M059J (cell line): ENCODE measurements around the gene DNAI7. TPM values are rescaled to one million over a fixed set of nuclear protein-coding genes. Genes with fewer than 3 reads are reported as not detected.
A peak's percentile ranks its signal among the peaks of the same experiment; 100 is the strongest.

Experiments
- DNase-seq: peaks from one replicate; pipeline ENCODE4 v3.0.0-alpha.2; 2012; ENCODE audit warnings: low read depth
- total RNA-seq: library from RNA; depleted of rRNA; stranded (reverse); fragments of >200 nt; shearing (Covaris generic); gene quantifications from 2 replicates; pipeline ENCODE4 v1.2.3, GENCODE V29; 2014; rRNA removed

Gene DNAI7
- total RNA-seq, 1 experiment from 2014 or later: 0.59 TPM

DNA sequence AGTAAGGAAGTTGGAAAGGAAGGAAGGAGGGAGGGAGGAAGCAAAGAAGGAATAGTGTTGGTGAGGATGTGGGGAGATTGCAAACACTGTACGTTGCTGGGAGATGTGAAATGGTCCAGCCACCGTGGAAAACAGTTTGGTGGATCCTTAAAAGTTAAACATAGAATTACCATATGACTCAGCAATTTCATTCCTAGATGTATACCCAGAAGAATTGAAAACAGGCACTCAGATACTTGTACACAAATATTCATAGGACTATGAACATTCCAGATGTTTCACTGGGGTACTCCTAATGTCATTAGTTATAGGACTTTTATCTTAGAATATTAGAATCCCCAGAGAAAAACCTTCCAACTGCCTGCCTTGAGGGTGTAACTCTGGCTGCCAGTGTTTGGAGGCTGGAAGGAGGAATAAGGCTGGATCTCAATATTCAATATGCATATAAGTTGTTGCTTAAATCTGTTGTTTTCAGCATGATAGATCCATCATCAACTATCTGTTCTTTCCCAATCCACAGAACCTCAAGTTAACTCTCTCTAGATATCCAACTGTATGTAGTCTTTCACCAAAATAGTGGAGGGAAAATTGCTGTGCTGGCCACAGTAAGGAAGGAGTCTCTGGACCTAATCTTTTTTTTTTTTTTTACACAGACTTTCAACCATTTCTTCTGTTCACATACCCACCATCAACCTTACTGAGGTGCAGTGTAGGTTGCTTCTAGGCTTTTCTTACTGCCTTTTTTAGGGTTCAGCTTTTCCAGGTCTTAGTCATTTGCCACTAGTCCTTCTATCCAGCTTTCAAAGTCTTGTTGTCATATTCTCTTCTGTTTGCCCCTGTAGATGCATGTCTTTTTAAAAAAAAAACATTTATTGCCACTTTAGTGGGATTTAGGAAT lies 94.5 kb downstream of the DNAI7 start:
- DNase-seq: no peak

DNA sequence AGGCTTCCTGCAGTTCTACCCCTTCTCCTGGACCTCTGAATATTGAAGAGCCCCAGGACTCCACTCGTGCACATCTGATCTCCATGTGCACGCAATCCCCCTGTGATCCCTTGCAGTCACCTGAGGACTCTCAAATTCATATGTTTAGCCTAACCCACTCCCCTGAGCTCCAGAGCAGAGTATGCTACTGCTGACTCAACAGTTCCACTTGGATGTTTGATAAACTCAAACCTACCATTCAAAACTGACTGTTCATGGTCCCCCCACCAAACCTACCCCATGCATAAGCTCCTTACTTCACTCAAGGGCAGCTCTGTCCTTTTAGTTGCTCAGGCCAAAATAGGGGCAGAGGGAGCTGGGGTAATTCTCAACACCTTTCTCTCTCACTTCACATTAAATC lies 96.0 kb downstream of the DNAI7 start:
- no peak for DNase-seq

DNA sequence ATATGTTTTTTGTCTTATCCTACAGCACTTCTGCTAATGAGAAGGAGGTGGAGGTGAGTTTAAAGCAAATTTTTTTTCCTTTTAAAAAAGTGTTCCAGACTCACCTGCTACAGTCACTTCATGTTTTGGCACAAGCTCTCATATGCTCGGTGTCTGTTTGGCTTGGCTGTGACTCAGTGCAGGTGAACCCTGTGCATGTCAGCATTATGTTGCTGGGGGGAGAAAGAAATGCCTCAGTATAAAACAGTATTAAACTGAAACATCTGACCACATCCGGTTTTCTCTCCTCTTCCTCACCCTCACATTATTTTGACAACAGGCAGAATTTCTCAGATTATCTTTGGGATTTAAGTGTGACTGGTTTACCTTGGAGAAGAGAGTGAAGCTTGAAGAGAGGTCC lies 105.2 kb downstream of the DNAI7 start:
- peak; percentile 71 for DNase-seq

DNA sequence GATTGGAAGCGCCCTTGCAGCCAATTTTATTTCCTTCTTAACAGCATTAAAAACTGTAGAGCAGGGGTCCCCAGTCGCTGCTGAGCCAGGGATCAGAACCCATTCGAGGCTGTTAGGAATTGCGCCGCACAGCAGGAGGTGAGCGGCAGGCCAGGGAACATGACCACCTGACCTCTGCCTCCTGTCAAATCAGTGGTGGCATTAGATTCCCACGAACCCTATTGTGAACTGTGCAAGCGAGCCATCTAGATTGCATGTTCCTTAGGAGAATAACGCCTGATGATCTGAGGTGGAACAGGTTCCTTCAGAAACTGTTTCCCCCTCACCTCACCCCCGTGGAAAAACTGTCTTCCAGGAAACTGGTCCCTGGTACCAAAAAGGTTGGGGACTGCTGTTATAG lies 107.4 kb downstream of the DNAI7 start:
- DNase-seq: no peak

DNA sequence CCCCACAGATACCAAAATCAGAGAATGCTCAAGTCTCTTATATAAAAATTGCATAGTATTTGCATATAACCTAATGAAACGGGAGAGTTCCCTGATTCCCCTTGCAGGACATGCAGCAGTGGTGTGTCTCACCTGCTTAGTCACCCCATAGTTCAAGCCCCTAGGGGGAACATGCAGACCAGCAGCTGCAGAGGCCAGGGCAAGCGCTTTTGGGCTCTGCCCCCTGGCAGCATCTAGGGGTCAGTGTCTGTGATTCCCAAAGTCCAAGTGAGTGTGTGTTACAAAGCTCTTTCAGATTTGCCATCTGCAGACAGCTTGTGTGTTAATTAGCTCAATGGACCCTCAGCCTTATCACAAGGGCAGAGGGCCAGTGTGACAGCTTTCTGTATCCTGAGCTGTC lies 110.1 kb downstream of the DNAI7 start:
- no peak for DNase-seq

DNA sequence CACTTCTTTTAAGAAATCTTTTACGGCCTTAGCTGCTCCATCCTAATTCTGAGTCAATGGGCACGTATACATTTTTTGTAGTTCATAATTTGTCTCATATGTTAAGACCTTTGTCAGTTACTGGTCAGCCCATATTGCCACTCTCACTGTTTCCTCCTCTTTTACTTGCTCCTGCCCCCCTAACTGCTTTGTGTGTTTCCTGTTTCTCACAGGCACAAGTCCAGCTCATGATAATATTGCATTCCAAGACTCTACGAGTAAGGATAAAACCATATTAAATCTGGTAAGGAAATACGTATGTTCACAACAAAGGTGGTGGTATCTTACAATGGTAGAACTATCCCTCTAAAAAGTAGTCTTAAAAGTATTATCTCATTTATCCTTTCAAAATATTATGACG lies 111.7 kb downstream of the DNAI7 start:
- no peak for DNase-seq

DNA sequence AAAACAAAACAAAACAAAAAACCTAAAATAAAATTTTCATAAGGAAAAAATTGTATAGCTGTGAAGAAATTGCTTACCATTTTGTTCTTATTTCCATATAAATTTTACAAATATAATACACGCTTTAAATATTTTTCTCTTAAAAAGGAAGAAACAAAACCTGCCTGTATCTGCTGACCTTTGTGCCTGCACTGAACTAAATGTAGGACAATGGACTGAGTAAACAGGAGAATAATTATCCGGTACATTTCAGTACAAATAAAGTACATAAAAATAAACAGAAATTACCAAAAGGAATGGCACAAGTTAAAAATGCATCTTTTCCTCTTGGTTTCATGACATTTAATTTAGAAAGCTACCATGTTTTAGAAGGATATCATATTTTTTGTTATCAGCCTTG lies 112.3 kb downstream of the DNAI7 start:
- no peak for DNase-seq

DNA sequence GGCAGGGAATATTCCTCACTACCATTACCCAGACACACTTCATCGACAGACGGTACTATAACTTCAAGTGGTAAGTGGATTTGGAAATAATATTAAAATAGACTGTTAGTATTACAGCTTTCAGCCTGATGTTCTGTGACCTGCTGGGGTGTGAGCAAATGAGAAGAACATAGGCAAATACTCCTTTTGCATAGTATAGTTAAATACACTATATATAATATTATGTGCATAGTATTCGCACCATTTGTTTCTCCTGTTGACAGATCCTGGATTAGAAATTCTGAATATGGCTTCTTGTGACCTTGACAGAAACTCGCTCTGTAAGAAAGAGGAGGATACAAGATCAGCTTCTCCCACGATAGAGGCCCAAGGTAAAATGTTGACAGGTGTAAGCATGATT lies 115.6 kb downstream of the DNAI7 start:
- no peak for DNase-seq

DNA sequence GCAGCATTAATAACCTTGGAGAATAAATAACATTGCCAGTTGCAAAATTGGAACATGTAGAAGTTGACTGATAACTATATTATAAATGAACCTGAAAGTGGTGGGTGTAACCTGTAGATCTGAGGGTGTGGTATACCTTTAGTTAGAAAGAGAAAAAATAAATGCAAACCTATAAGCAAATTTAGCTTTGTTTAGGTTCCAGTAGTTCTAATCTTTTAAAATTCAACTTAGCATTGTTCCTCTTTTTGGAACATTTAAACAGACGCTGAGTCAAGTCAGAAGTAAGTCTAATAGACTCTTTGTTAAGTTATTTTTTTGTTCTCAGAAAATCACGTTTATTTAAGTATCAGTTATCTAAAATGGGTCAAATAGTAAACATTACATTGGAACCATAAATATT lies 120.0 kb downstream of the DNAI7 start:
- DNase-seq: no peak

DNA sequence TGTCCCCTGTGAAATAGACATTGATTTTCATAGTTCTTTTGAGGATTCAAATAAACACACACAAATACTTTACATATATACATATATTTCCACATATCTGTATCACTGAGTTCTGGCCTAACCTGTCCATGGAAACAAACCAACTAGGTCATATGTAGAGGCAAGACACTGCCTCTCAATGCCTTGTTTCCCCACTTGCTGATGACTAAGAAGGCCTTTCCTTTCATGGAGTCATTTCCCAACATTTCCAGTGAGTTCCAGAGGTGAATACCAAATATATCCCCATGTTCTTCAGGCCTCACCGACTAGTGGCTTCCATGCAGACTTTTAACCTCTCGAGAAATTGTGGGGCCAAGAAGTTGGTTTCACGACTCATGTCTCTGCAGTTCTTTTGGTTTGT lies 120.8 kb downstream of the DNAI7 start:
- no peak for DNase-seq

DNA sequence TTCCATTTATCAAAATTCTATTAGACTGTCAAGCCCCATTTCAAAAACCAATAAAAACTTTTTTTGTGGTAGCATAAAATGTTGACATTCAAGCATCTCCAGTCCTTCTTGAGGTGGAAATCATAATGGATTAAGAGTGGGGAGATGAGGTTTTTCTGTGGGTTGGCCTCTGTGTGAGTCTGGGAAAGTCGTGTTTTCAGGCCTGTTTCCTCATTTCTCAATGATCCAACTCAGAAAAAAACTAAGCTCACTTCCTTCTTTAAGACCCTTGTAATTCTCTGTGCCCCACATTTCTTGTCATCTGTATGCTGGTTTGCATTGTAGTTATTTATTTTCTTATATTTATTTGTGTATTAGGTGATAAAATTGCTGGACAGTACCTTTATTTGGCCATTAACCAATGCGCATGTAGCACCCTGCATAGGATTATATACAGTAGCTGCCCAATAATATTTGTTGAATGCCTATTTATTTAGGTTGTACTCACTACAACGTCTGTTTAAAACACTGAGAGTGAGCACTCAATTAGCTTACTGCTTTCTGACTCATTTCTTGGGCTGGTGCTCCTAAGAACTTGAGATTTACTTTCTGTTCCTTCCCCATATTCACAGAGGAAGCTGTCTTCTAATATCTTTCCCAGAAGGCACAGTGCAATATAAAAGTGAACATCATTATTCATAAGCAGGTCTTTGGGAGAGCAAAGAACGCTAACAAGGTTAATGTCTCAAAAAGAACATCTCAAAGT lies 121.9 kb downstream of the DNAI7 start:
- DNase-seq: no peak

DNA sequence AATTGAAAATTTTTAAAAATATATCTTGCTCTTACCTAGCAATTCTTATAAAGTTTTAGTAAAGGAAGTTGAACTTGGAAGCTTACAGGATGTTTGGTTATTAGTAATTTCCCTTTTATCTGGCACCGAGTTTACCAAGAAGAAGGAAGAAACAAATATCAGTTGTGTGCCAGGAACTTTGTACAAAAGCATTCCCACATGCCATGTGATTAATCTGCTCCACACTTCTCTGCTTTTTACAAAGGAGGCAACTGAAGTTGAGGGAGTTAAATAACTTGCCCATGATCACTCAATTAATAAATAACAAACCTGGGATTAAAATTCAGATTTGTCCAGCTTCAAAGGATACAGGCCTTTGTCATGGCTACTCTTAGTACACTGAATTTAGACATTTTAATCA lies 123.6 kb downstream of the DNAI7 start:
- no peak for DNase-seq

DNA sequence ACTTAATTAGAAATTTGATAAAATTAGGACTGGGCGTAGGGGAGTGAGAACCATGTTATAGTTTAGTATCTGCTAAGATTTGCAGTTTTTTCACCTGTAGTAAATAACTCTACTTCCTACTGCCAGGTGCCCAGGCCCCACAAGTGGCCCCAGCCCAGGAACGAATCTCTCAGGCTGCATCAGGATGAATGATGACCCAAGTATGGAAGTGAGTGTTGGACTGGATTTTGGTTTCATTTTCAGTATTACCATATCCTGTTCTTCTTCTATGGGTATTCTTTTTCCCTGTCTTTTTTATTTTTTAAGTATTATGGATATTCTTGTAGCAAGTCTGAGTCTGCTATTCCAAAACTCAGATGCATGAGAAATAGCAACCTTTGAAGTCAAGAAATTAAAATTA lies 125.7 kb downstream of the DNAI7 start:
- DNase-seq: peak; percentile 45

DNA sequence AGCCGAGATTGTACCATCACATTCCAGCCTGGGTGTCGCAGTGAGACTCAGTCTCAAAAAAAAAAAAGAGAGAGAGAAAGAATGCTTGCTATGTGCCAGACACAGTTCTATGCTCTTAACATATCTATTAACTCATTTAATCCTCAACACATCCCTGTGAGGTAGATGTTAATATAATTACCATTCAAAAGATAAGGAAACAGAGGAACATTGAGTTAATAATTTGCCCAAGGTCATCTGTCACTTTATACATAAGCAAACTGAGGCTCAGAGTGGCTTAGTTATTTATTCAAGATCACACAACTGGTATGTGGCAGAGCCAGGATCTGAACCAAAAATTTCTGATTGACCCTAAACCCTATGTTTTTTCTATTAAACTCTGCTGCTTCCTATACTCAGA lies 129.9 kb downstream of the DNAI7 start:
- DNase-seq: no peak

DNA sequence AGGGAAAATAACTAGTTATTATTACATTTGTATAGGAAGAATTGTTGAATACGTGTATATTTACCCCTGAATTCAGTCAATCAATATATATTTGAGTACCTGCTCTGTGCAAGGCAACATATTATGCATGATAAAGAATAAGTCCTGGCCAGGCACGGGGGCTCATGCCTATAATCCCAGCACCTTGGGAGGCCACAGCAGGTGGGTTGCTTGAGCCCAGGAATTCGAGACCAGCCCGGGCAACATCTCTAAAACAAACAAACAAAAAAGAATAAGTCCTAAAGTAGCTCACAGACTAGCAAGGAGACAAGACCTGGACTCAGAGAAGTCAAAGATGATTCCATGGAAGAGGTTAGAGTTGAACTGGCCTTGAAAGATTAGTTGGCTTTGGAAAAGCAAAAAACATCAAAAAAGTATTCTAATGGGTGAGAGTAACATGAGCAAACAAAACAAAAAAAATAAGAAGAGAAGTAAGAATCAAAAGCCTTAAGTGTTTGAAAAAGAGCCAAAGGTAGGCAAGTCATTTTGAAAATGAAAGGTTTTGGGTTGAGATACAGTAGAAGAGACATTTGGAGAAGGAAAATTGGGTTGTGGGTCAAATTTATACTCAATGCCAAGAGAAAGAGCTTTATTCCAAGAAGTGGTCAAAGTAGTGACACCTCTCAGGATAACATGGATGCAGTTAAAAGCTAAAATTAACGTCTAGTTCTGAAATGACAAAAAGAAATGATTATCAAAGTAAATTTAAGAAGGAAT lies 130.9 kb downstream of the DNAI7 start:
- DNase-seq: no peak

DNA sequence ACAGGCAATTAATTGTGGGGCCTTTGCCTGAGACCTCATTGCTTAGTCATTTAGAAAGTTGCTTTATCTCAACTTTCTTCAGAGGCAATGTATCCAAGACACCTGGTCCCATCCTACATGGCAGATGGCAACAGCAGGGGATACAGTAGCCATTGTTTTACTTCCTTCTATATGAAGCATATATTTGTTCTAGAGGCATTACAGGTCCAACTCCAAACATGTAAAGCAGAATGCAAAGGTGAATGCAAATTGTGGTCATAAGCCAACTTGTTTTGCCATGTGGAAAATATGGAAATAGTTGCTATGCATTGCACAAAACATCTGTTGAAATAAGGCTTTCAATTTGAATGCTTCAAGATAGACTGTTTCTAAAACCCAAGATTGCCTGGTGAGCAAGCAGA lies 136.3 kb downstream of the DNAI7 start:
- no peak for DNase-seq

Other genes with a start within 250 kb of the DNAI7 start
- gene BCAT1, start 246.1 kb downstream of the DNAI7 start, total RNA-seq: 31.2 and 33.7 TPM in 2 replicates
- gene ETFRF1, start 77 bp upstream of the DNAI7 start, total RNA-seq: 49.3 and 50.8 TPM in 2 replicates
- gene KRAS, start 55.8 kb upstream of the DNAI7 start, total RNA-seq: 10.8 and 11.8 TPM in 2 replicates